Measurements from ENCODE around the gene DRC1. TPM values are rescaled to one million over a fixed set of nuclear protein-coding genes. Genes with fewer than 3 reads are reported as not detected.

Gene DRC1
- total RNA-seq, 1 experiment from 2014 or later = not detected

DNA sequence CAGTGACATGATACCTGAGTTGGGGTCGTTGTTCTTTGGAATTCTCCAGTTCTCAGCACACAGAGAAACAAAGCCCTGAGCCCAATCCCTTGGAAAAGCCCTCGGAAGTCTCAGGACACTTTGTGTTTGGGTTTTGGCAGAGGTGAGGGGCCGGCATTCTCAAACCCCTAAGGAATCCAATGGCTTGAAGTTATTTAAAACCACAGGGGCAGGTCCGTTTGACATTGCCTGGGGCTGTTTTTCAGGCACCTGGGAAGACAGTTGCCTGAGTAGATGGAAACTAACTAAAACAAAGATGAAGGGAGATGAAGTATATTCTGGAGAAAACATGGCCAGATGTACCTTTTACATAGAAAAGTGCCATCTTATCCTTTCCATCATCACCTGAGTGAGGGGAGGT is 98.7 kb downstream of the DRC1 start:
- no peaks in the 10 kb centered on the region for H3K9me3 Mint-ChIP-seq
- peaks cover 33 to 49% of the 10 kb centered on the region in 2 experiments for H3K4me1 Mint-ChIP-seq
- H2BK120ac ChIP-seq (ENCODE audit: low read depth, low read length, poor library complexity, severe bottlenecking) = no peak overlapping the region
- H3K27me3 ChIP-seq (ENCODE audit: insufficient read depth, low read length) = peaks cover 1% of the 10 kb centered on the region; the same call in 1 of the 2 replicates
- no peak overlapping the region for H2AFZ ChIP-seq (ENCODE audit: low read length)
- H2BK12ac ChIP-seq (ENCODE audit: insufficient read length, low read depth, low read length) = no peak overlapping the region
- H2BK20ac ChIP-seq (ENCODE audit: low read depth, low read length, poor library complexity, severe bottlenecking) = no peak overlapping the region
- no CpG with 5 or more reads among the region's 4 CpGs for WGBS (ENCODE audit: extremely low coverage, insufficient read length, low lambda C conversion rate)
- H3K79me1 ChIP-seq (ENCODE audit: insufficient read depth, low read depth, low read length, poor library complexity, severe bottlenecking) = no peaks in the 10 kb centered on the region
- no peak overlapping the region for H3K9ac ChIP-seq (ENCODE audit: extremely low read depth, insufficient read length, low read length)
- H3K56ac ChIP-seq (ENCODE audit: insufficient read length, low read depth, low read length) = no peak overlapping the region
- H4K20me1 ChIP-seq (ENCODE audit: control insufficient read depth, insufficient read depth, insufficient read length) = no peaks in the 10 kb centered on the region
- no peak for DNase-seq
- H3K4ac ChIP-seq (ENCODE audit: low read depth, low read length) = no peak overlapping the region
- no peak overlapping the region; a peak in 1 of 5 replicates for H3K4me3 Mint-ChIP-seq
- H3K4me1 ChIP-seq (ENCODE audit: insufficient read depth, low read length) = peaks cover 5% of the 10 kb centered on the region; the same call in 1 of the 2 replicates
- no peak overlapping the region for H4K91ac ChIP-seq (ENCODE audit: insufficient read length, low read depth, low read length)
- H3K9me3 ChIP-seq (ENCODE audit: control insufficient read depth, low read depth, low read length) = no peaks in the 10 kb centered on the region
- peaks cover 17% of the 10 kb centered on the region for H3K27me3 Mint-ChIP-seq (ENCODE audit: low read depth)
- TF ChIP-seq CTCF (conservative IDR thresholded peaks at IDR 0.05) = no peak
- H3K79me2 ChIP-seq (ENCODE audit: insufficient read depth, low read length) = no peaks in the 10 kb centered on the region
- H3K18ac ChIP-seq (ENCODE audit: insufficient read length, low read depth, low read length) = no peak overlapping the region
- no peak overlapping the region for H3K4me2 ChIP-seq (ENCODE audit: insufficient read depth, insufficient read length, low read length)
- no peak overlapping the region for H4K8ac ChIP-seq (replicated peaks; ENCODE audit: insufficient read length, low read depth, low read length)
- peaks cover 8% of the 10 kb centered on the region for H3K23me2 ChIP-seq (ENCODE audit: insufficient read length, low read depth, low read length, poor library complexity, severe bottlenecking)
- no peak overlapping the region for H2AK5ac ChIP-seq (ENCODE audit: insufficient read length, low read length)
- H3T11ph ChIP-seq (ENCODE audit: low read length) = no peak overlapping the region
- H2BK15ac ChIP-seq (ENCODE audit: low read depth, low read length) = no peak overlapping the region
- no peak overlapping the region for H3K23ac ChIP-seq (ENCODE audit: insufficient read length, low read depth, low read length)
- H3K14ac ChIP-seq (ENCODE audit: insufficient read depth, low read length) = no peak overlapping the region
- H3K27ac ChIP-seq (ENCODE audit: insufficient read length, low read depth, low read length) = no peak overlapping the region
- H2BK5ac ChIP-seq (ENCODE audit: insufficient read length, low read length) = no peak overlapping the region
- H3K36me3 Mint-ChIP-seq (ENCODE audit: insufficient read depth in 1 of 3, low read depth in 3 of 3) = no peaks in the 10 kb centered on the region
- H3K27ac Mint-ChIP-seq = no peak overlapping the region
- H4K5ac ChIP-seq (ENCODE audit: insufficient read length, low read depth, low read length) = no peak overlapping the region
